Measurements from ENCODE around the gene PLEKHH3.

PLEKHH3 gene

GRCh38 chr17:42676424-42677011, at the start of gene PLEKHH3:
PLEKHH3 (minus strand) TSS chr17:42676994; CDS start chr17:42676563, 431 bp downstream.
- no peak for DNase-seq

- DNase-seq = no peak
Measured at GRCh38 chr17:42725143-42725542, 48.3 kb upstream of the PLEKHH3 start.

- no peak for DNase-seq
Measured at GRCh38 chr17:42723636-42724035, 46.8 kb upstream of the PLEKHH3 start.

GRCh38 chr17:42720996-42721583, 44.3 kb upstream of the PLEKHH3 start:
- peak; percentile 82 to 92 (median 87) for DNase-seq

- DNase-seq = no peak
Measured at GRCh38 chr17:42709561-42709960, 32.8 kb upstream of the PLEKHH3 start.

GRCh38 chr17:42708588-42708987, 31.8 kb upstream of the PLEKHH3 start:
- DNase-seq = no peak

- DNase-seq = no peak
Measured at GRCh38 chr17:42706732-42707131, 29.9 kb upstream of the PLEKHH3 start.

- no peak for DNase-seq
Measured at GRCh38 chr17:42704837-42705494, 28.2 kb upstream of the PLEKHH3 start.

GRCh38 chr17:42704490-42704836, 27.7 kb upstream of the PLEKHH3 start:
- no peak for DNase-seq

GRCh38 chr17:42702446-42702845, 25.7 kb upstream of the PLEKHH3 start:
- DNase-seq = no peak

GRCh38 chr17:42700586-42701289, 23.9 kb upstream of the PLEKHH3 start:
- DNase-seq = no peak

GRCh38 chr17:42699415-42699740, 22.6 kb upstream of the PLEKHH3 start:
- no peak for DNase-seq

- DNase-seq = no peak
Measured at GRCh38 chr17:42698736-42699414, 22.1 kb upstream of the PLEKHH3 start.

GRCh38 chr17:42697108-42697811, 20.5 kb upstream of the PLEKHH3 start:
- DNase-seq = no peak

- DNase-seq = no peak
Measured at GRCh38 chr17:42695500-42695899, 18.7 kb upstream of the PLEKHH3 start.

GRCh38 chr17:42694524-42694923, 17.7 kb upstream of the PLEKHH3 start:
- no peak for DNase-seq

GRCh38 chr17:42692489-42692888, 15.7 kb upstream of the PLEKHH3 start:
- DNase-seq = no peak

- no peak for DNase-seq
Measured at GRCh38 chr17:42691021-42691545, 14.3 kb upstream of the PLEKHH3 start.

GRCh38 chr17:42690596-42690995, 13.8 kb upstream of the PLEKHH3 start:
- no peak for DNase-seq

GRCh38 chr17:42687707-42688320, 11.0 kb upstream of the PLEKHH3 start:
- no peak for DNase-seq

- DNase-seq = no peak
Measured at GRCh38 chr17:42686520-42687128, 9.8 kb upstream of the PLEKHH3 start.

GRCh38 chr17:42685831-42686230, 9.0 kb upstream of the PLEKHH3 start:
- no peak for DNase-seq

Measured in suppressor macrophage treated with lipopolysaccharide for 1 hour (primary cell).